Measurements from ENCODE around the gene PDILT. TPM values are rescaled to one million over a fixed set of nuclear protein-coding genes. Genes with fewer than 3 reads are reported as not detected.

PDILT gene
- total and polyA plus RNA-seq, 2 of the 8 experiments (the other 6 are each of a cell fraction or from before 2014, with no cell fraction given): not detected

DNA sequence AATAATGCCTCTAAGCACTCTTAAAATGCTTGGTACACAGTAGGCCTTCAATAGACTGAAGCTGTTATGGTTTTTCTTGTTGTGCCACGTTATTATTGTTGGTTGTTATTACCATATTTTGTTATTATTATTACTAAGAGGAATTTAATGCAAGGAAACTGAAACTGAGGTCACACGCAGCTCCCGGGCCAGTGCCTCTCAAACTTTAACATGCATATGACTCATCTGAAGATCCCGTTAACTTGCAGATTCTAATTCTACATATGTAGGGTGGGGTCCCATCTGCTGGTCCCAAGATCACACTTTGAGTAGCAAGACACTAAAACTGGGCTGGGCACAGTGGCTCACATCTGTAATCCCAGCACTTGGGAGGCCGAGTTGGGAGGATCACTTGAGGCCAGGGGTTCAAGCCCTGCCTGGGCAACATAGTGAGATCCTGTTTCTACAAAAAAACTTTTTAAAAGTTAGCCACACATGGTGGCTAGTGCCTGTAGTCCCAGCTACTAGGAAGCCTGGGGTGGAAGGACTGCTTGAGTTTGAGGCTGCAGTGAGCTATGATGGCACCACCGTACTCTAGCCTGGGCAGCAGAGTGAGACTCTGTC, 5.7 kb upstream of the PDILT start:
- no peak overlapping the region for H3K18ac ChIP-seq (ENCODE audit: extremely low read depth, low read length)
- H2AFZ ChIP-seq (ENCODE audit: low read length): no peak overlapping the region
- no peak overlapping the region for H3K27ac ChIP-seq (ENCODE audit: low read depth, low read length)
- no peak overlapping the region for H2BK15ac ChIP-seq (ENCODE audit: low read length)
- H4K8ac ChIP-seq (ENCODE audit: extremely low read depth, insufficient read depth, low read length): no peak overlapping the region
- TF ChIP-seq POU5F1 (IDR thresholded peaks at IDR 0.05; ENCODE audit: low read depth, low read length) (no peak), KDM1A (IDR thresholded peaks at IDR 0.05; ENCODE audit: borderline replicate concordance, low read length) (0 out of 2 replicates have a peak, but pooled peaks have one; percentile 22)
- H3K27me3 ChIP-seq (replicated peaks in 1 of 4; ENCODE audit: control insufficient read depth in 3 of 4, extremely low read depth in 1 of 4, insufficient read depth in 3 of 4, low read length in 3 of 4): no peaks in the 10 kb centered on the region
- H3K79me1 ChIP-seq (ENCODE audit: low read depth, low read length): no peaks in the 10 kb centered on the region
- H3K4me2 ChIP-seq (ENCODE audit: insufficient read depth in 1 of 2, low read depth in 2 of 2, low read length in 2 of 2): no peak overlapping the region
- FAIRE-seq (no peak), DNase-seq (ENCODE audit: low read depth in 1 of 2, low spot score in 2 of 2) (no peak)
- H3K9ac ChIP-seq (replicated peaks in 1 of 4; ENCODE audit: extremely low read depth in 1 of 4, low read depth in 3 of 4, low read length in 3 of 4): no peak overlapping the region
- no peak overlapping the region for H2AK5ac ChIP-seq (ENCODE audit: low read depth, low read length)
- POLR2A ChIA-PET (ENCODE audit: partially characterized antibody): no interaction called here
- H3K4me3 ChIP-seq (ENCODE audit: extremely low read depth in 1 of 4, insufficient read depth in 2 of 4, low read depth in 3 of 4, low read length in 4 of 4): no peak overlapping the region
- WGBS, 2 experiments (ENCODE audit: extremely low coverage in 1 of 2, insufficient coverage in 1 of 2, insufficient read length in 1 of 2, insufficient replicate concordance in 2 of 2, low coverage in 1 of 2, low lambda C conversion rate in 2 of 2, missing lambda C conversion rate in 1 of 2): 92% methylated on average over 6 of the region's 6 CpGs; no CpG with 5 or more reads in 1 of the 2 experiments
- no peak overlapping the region for H2BK20ac ChIP-seq (ENCODE audit: low read length)
- H3K9me3 ChIP-seq (ENCODE audit: insufficient read depth in 2 of 2, low read depth in 1 of 2, low read length in 1 of 2): no peaks in the 10 kb centered on the region
- CTCF ChIA-PET (ENCODE audit: partially characterized antibody): no interaction called here
- peaks cover 0 to 3% (median 0%) of the 10 kb centered on the region in 4 experiments; a peak in 3 of 7 replicates for H3K4me1 ChIP-seq (replicated peaks in 1 of 4; ENCODE audit: control insufficient read depth in 3 of 4, insufficient read depth in 4 of 4, low read length in 3 of 4)
- H4K5ac ChIP-seq (ENCODE audit: insufficient read length, low read depth, low read length): no peak overlapping the region
- no peak overlapping the region for H3K4ac ChIP-seq (replicated peaks; ENCODE audit: insufficient read length, low read depth, low read length)
- H3K79me2 ChIP-seq (ENCODE audit: control insufficient read depth in 1 of 2, insufficient read depth in 2 of 2, low read length in 2 of 2): no peaks in the 10 kb centered on the region
- no peaks in the 10 kb centered on the region for H4K20me1 ChIP-seq (replicated peaks in 1 of 2; ENCODE audit: control insufficient read depth in 1 of 2, insufficient read depth in 2 of 2, low read length in 2 of 2)
- H3K14ac ChIP-seq (ENCODE audit: insufficient read length): no peak overlapping the region
- no peaks in the 10 kb centered on the region for H3K36me3 ChIP-seq (ENCODE audit: control insufficient read depth in 2 of 4, insufficient read depth in 4 of 4, low read length in 3 of 4)
- no peak overlapping the region for H3K56ac ChIP-seq (replicated peaks; ENCODE audit: insufficient read length, low read depth, low read length)
- H3K23me2 ChIP-seq (ENCODE audit: low read depth, low read length): no peaks in the 10 kb centered on the region
- H4K91ac ChIP-seq (replicated peaks; ENCODE audit: insufficient read length, low read length): no peak overlapping the region
- no peak overlapping the region for H3K23ac ChIP-seq (ENCODE audit: insufficient read length)
- no peak overlapping the region for H2BK12ac ChIP-seq (ENCODE audit: low read depth, low read length)
- H2BK120ac ChIP-seq (replicated peaks; ENCODE audit: low read depth, low read length): no peak overlapping the region
- no peak overlapping the region for H2BK5ac ChIP-seq (ENCODE audit: low read depth, low read length)

Data from H1 (cell line).